ENCODE measurements around the gene AOPEP.

AOPEP gene

DNA sequence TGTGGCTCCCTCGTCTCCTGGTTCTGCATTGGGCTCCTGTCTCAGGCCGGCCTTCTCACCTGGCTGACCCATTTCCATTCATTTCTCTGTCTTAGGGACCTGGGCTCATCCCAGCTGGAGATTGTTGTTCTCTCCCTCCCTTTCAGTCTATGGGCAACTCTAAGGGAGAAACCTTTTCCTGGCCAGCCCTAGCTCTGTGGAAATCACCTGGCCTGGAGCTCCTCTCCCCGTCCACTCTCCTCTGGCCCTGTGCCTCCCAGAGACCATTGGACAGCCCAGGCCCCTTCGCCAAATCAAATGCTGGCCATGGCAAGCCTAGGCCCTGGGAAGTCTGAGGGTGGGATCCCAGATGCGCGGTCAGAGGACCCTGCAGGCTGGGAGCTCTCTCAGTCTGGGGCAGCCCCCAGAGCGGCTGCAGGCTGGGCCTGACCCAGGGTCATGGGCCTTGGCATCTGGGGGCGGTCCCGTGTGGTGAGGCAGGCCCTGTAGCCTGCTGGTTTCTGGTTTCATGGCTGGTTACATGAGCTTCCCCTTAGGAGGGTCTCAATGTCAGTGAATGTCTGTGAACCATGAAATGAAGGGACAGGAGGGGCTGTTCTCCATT is 253.5 kb downstream of the AOPEP start:
- DNase-seq: no peak

DNA sequence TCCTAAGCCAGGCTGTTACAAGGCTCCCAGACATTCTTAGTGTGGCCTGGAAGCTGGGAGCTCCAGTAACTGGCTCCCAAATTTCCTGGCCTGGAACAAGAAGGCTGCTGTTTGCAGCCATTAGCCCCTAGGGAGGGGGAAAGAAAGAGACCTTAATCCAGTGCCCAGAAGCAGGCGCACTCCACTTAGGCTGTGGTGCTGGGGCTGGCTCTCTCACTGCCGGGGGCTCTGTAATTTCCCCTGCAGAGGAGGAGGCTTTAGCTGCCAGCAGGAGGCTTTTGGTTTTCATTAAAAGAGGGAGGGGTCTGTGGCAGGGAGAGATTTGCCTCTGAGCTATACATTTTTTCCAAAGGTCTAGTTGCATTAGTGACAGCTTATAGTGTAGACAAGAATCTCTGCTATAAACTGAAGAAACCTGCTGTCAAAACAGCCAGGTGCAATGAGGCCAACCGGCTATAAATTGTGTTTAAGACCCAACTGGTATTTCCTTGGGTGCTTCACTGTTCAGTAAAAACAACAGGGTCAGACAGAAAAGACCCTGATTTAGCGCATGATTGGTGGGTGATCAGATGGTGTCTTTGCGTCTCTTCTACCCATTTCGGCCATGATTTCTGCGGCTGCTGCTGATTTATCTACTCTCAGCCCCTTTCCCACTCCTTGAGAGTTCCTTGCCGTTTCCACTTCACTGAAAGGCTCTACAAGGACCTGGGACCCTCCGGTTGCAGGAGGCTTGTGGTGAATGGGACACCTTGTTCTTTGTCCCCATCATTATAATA is 254.6 kb downstream of the AOPEP start:
- no peak for DNase-seq

DNA sequence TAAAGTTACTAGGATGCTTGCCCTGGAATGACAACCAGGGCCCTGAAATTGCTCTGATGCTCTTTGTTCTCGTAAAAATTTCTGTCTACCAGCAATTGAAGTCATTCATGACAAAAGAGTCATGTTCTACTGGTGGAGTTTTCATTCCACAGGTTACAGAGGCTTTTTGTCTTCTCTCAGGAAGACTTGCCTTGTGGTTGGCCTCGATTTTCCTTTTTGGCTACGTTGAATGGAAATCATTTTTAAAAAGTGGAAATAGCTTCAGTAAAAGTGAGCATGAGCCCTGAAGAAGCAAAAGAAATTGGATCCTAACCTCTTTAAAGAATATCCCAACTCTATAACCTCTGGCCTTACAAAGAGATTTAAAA is 255.2 kb downstream of the AOPEP start:
- DNase-seq: no peak

DNA sequence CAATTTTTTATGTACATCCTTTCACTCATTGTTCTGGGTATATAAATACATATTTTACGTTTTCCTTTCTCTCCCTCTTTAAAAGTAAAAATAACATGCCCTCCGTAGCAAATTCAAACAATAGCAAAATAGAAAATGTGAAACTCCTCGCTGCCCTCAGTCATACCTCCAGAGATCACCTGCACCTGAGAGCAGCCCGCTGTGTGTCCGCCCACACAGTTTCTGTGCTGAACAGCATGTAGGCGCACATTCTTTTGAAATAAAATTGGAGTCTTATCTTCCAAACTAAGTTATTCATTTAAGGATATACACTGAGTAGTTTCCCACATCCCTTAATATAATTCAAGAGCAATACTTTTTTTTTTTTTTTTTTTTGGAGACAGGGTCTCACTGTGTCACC is 255.7 kb downstream of the AOPEP start:
- DNase-seq: no peak

DNA sequence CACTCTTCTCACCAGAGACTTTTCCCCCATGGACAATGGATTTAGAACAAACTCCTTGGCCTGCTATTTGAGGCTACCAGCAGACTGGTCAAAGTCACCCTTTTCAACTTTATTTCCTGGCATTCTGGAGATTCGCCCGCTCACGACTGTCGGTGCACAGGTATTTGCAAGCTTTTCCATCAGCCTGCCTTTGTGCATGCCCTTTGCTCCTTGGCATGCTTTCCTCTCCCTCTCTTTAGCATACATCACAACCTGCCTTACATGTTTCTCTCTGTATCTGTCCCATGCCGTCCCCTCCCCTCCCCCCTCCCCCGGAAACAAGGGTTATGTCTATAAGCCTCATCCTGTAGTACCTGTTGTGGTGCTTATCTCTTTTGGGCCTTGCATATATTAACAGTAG is 257.1 kb downstream of the AOPEP start:
- no peak for DNase-seq

DNA sequence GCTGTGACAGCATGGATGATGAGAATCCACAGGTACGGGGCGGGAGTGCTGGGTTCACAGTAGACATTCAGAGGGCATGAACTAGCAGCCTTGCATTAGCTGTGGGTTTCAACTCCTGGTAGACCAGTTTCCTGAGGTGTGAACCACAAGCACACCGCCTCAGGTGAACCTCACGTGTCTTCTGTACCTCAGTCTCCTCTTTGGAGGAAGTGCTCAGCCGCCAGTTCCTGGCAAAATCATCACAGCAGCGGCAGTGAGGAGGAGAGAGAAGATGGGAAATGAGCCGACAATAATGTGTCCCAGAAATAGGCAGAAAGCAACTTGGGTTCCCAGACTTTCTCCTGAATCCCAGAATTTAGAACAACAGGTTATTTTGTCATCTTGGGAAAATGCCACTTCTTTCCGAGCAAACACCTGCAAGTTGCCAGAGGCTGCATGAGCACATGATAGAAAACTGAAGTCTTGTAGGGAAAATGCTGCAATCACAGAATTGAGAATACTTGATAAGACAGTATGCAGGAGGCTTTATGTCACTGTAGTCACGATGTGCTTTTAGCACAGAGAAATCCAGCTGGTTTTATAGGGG is 258.5 kb downstream of the AOPEP start:
- DNase-seq: no peak

DNA sequence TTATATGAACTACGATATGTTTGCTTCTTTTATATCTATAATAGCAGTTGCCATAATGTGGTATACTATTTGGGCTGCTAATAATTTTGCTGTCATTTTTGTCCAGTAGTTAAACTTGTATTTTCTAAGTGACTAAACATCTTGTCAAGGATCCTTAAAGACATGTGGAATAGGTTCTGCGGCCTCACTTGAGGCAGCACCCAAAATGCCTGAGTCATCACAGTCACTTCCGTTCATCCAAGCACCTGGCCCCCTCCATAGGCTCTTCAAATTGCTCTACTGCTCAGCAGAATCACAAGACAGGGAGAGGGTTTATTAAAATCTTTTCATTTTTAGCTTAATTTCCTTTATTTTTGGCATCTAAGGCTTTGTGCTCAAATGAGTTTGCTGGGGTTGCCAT is 259.1 kb downstream of the AOPEP start:
- DNase-seq: no peak

DNA sequence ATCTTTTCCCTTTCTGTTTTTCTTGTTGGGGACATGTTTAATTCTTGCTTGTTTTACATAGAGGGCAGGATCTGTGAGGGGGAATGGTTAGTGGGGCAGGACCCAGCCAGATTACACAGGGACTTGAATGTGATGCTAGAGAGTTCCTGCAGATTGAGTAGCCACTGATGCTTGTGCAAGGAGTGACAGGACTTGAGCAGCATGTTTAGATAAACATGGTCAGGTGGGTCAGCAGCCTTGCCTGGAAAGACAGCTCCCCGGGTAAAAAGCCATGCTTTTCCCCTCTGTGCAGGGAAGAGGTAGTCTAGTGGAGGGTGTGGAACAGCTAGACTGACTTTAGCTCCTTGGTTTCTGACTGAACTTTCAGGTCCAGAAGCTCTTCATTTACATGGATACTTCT is 261.2 kb downstream of the AOPEP start:
- DNase-seq: no peak

DNA sequence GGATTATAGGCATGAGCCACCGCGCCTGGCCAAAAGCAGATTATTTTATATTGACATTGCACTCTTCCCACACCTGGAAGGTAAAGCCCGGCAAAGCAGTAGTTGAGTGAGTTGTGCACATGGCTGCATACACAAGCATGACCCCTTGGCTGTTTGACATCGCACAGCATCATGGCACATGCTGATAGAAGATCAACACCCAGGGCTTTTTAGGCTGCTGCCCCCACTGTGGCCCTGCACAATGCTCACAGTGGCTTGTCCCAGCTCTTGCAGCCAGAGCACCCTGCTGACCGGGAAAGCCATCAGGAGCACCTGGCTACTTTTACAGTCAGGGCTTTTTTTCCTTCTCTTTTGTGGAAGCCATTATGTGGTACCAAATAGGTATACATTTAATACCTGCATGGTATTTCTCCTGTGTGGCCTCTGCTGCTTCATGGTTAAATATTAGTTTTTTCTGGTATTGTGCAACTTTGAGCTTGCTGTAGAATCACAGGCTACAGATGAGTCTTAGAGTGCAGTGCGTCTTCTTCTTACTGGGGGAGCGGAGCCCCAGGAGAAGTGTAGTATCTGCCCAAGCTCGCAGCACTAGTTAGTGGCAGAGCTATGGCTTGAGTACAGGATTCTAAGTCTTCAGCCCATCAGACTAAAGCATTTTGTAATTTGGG is 264.5 kb downstream of the AOPEP start:
- no peak for DNase-seq

DNA sequence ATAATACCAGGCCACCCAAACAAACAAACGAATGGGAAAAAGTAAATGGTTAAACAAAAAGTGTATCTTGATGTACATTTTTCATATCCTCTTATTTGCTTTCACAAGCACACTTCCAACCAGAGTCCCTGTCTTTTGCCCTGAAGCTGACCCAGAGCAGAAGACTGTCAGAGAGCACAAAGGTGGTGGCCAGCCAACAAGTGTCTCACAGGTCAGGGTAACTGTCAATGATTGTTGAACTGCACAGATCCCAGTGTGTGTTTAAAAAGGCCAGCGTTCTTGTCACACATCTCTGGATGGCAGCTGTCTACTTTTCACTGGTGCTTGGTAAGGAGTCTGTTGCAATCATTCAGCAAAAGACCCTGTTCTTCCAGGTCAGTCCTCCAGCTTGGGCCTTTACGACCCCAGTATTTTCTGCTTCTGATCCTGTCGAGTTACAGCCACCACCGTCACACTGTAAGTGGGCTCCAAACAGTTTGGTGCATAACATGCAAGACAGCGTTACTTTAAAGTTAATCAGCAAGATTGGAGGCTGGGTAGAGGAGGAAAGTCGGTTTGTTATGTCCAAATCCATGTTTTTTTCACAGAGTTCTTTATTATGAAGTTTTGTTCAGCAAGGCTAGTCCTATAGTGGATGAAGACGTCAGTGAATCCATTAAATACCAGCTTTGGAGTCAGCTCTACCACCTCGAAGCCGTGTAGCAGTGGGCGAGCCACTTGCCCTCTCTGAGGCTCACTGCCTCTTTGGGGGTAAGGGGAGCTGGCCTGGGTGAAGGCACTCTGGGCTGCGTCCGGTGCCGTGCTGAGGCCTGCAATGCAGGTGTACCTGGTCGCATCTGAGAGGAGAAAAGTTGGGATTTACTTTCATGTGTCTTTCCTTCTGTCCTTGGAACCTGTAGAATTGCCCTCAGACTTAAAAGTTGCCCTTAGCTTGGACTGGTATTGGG is 265.7 kb downstream of the AOPEP start:
- DNase-seq: no peak

DNA sequence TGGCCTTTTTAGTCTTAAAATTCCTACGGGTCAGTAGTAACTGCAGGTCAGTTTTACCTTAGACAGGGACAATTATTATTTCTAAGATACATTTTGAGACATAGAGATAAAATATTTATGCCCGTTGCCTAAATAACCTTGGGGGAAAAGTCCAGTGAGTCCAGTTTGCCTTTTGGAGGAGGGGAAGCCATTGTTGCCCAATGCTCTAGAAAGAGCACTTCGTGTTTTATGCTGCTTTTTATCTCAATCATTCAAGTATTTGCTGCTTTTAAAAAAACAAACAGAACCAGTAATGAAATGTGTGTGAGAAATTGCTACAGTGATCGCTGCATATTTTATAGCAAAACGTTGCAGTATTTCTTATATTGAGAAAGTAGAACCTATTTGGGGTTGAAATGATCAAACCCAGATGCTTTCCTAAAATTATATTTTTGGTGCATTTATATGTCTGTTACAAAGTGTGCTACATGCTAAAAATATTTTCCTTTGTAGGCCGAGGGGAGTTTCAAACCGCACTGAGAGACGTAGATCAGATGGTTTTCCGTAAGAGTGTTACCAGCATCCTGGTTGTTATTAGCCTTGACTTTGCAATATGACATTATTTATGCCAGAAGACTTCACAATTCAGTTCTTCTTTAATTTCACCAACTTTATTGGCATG is 266.8 kb downstream of the AOPEP start:
- DNase-seq: no peak

DNA sequence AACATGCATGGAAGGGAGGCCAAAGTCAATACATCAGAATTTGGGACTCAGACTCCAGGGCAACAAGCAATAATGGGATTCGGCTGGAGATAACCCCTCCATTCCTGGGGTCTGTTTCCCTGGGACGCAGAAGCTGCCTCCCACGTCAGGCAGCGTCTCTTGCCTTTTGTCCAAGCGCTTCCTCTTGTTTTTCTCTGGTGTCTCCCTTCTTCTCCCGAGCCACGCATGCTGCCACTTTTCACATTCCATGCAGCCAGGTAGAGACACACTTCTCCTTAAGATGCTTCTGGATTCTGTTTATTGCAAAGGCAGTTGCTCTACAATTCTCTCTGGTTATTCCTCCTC is 267.3 kb downstream of the AOPEP start:
- no peak for DNase-seq

DNA sequence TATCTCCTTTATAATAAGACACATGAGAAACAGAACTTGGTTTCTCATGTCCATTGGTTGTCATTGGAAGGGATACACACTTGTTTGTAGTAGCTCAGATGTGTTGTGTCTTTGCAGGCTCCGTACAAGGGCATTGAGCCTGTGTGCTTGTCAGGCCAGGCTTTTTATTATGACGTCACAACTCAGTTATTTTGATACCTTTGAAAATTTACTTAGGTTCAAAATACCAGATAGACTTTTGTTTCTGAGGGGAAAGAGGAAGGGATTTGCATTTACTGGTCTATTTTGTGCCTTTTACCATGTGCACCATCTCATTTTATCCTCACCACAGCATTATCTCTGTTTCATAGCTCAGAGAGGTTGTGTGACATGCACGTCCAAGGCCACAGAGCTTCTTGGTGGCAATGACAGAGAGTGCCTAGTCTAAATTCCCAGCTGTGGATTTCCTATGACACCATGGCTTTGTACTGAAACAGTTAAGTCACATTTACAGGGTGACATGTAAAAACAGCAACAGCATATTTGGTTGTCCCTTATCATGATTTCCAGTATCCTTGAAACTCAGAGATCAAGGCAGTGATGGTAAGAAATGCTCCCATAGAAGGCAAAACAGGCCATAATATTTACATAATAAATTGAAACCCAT is 268.7 kb downstream of the AOPEP start:
- no peak for DNase-seq

DNA sequence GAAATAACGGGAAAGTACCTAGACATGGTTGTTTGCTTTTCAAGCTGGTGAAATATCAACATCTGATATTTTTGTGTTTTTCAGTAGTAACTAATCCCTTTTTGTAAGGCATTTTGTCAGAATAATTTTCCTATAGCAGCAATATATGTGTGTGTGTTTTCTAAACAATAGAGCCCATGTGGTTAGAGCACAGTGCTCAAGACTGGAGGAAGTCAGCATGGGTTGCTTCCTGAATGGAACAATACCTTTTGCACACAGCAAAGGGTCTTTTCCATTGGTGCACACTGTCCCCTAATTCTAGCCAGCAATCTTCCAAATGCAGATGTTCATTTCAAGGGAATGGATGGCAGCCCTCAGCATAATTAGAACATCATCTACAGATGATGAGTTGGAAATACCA is 270.1 kb downstream of the AOPEP start:
- no peak for DNase-seq

DNA sequence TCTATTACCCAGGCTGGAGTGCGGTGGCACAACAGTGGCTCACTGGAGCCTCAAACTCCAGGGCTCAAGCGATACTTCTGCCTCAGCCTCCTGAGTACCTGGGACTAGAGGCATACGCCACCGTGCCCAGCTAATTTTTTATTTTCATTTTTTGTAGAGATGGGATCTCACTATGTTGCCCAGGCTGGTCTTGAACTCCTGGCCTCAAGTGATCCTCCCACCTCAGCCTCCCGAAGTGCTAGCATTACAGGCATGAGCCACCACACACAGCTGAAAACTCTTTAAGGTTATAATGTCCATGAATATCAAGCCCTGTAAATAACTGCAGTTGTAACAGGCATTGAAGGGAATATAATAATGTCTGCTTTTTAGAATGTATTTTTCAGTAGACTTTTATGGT is 271.2 kb downstream of the AOPEP start:
- DNase-seq: no peak

DNA sequence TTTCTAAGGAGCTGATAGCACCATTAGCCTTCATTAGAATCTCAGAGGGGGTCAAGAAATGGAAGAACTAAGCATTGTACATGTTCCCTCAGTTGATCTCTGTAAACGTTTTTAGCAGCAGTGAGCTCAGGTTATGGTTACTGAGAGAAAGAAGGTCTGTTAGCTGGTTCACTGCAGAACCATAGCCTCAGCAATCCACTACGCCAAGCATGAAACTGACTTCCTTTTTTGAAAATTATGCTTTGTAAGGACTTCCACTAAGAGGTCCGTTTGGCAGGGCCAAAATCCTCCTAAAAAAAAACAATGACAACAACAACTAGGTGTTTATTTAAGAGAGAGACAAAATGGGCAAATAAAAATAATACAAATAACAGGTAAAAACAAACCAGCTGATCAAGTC is 273.3 kb downstream of the AOPEP start:
- DNase-seq: no peak

DNA sequence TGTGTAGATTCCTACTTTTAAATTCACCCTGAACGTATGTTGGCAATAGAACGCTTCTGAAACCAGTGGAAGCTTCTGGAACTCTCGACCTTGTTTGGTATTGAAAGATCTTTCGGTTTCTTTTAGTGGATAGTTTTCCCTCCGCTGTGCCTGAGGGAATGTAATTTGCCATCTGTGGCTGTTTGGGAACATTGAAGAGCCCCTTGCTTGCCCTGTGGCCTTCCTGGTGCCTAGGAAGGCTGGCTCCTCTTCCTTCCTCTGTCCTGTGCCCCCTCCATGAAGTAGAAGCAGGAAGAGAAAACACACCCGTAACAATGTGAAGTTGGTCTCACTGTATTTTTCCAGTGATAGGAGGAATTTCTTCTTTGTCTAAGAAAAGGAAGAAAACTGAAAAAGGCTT is 274.3 kb downstream of the AOPEP start:
- DNase-seq: no peak

DNA sequence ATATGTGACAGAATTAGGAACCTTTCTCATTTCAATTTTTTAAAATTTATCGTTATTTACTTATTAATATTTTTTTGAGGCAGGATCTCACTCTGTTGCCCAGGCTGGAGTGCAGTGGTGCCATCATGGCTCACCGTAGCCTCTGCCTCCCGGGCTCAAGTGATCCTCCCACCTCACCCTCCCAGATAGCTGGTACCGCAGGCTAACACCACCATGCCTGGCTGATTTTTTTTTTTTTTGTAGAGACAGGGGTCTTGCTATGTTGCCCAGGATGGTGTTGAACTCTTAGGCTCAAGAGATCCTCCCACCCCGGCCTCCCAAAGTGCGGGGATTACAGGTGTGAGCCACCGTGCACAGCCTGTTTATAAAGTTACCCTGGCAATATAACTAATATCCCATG is 275.2 kb downstream of the AOPEP start:
- no peak for DNase-seq

DNA sequence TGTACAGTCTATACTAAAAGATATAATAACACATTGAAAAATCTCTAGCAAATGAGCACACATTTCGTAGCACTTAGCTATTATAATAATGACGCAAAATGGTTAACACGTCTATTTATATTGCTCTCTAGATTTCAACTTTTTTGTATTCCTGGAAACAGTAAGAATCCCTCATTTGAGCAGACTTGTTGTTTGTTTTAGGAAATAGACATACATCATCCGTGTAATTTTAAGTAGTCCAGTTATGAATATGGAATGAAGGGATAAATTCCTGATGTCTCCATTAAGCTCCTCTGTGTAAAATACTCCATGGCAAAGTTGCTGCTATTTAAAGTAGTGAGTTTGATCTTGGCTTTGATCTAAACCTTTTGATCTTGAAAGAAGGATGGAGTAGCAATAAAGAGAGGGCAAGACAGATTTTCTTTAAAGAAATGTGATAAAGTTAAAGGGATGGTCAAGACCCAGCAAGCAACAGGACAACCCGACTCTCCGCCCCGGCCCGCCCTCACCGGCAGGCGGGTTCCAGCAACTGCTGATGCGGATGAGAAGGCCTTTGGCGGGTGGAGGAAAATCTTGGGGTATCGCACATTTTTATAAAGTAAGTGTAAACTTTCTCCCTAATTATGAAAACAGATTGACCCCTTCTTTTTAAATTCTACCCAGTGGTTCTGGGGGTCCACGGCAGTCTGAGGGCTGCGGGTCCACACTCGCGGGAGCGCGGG is 277.4 kb downstream of the AOPEP start:
- DNase-seq: no peak

DNA sequence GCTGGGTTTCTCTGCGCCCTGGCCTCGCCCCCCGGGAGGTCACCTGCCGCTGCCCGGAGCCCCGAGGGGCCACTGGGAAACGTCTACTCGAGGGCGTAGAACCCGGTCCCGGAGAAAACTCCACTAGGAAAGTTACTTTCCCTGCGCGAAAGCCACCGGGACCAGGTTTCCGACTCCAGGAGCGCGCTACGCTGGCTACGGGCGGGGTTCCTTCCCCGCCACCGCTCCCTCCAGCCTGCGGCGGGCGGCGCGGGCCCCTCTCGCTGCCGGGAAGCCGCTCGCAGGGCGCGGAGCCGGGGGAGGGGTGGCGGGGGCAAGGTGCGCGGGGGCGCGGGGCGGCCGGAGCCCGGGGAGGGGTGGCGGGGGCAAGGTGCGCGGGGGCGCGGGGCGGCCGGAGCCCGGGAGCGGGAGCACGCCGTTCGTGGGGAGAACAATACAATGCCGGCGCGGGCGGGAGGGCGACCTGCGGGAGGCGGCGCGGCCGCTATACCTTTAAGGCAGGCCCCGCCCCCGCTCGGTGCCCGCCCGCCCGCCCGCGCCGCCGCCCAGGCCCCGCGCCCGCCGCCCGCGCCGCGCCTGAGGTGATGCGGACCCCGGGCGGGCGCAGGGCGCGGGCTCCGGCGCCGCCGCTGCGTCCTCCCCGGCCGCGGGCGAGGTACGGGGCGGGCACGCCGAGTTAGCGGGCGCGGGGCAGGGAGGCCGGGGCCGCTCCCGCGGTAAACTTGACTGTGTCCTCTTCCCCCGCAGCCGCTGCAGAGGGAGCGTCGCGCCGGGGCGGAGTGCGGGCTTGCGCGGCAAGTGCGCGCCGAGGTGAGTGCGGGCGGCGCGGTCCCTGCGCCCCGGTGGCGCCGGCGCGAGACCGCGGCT is 278.1 kb downstream of the AOPEP start:
- no peak for DNase-seq
